Left ventricle myocardium inferior (tissue), 1 donor: ENCODE measurements around the gene TTF1. TPM values are rescaled to one million over a fixed set of nuclear protein-coding genes. Genes with fewer than 3 reads are reported as not detected.
A peak's percentile ranks its signal among the peaks of the same experiment; 100 is the strongest.

ENCODE experiments used
- DNase-seq: peaks from one replicate; pipeline ENCODE4 v3.0.0-alpha.2; 2020
- H3K27ac ChIP-seq: fragments of 200-600 bp; replicated peaks from 2 replicates; pipeline ENCODE4 v1.8.0; 2021
- H3K27me3 ChIP-seq: fragments of 200-600 bp; 2 replicates; pipeline ENCODE4 v1.8.0; 2021; ENCODE audit warnings: low read depth
- H3K36me3 ChIP-seq: fragments of 200-600 bp; 2 replicates; pipeline ENCODE4 v1.8.0; 2021
- H3K4me1 ChIP-seq: fragments of 200-600 bp; 2 replicates; pipeline ENCODE4 v1.8.0; 2021
- H3K4me3 ChIP-seq: fragments of 200-600 bp; 2 replicates; pipeline ENCODE4 v1.8.0; 2021; ENCODE audit warnings: mild to moderate bottlenecking, moderate library complexity
- H3K9me3 ChIP-seq: fragments of 200-600 bp; replicated peaks from 2 replicates; pipeline ENCODE4 v1.8.0; 2021
- CTCF ChIP-seq: fragments of 200-600 bp; IDR thresholded peaks from 2 replicates; pipeline ENCODE4 v1.8.0; 2021; ENCODE audit warnings: antibody characterized with exemption, mild to moderate bottlenecking, borderline replicate concordance
- intact Hi-C: fragments of 100-400 bp; cut with micrococcal nuclease; formaldehyde crosslinking; loops from one replicate; pipeline ENCODE4 v1.11.0; 2022
- long read RNA-seq: library from polyadenylated mRNA; unstranded; transcript quantifications from one replicate; pipeline ENCODE4 v2.0.0, GENCODE V29; 2021
- total RNA-seq: library from RNA; stranded (reverse); fragmentation: NEBNext Ultra II Directional; extraction: Animal tissue kit (Norgen Biotek cat#: 25700); gene quantifications from one replicate; pipeline ENCODE4 v1.2.1, GENCODE V29; 2021
- donor health status: DM: no; HTN: yes; CAD: no; lungs with severe emphysema.

TTF1 gene
- 16.2 TPM for total RNA-seq
- long read RNA-seq, transcript TTF1-201 (11 exons, 3,052 nt): major isoform, 12 of 19 reads
- long read RNA-seq, partial matches to known transcripts: 2 of 19 reads
- long read RNA-seq, other reads (novel, unspliced or antisense): 4 of 19 reads

GRCh38 chr9:132406554-132407122 is at the start of gene TTF1:
Gene TTF1, minus strand, starts transcription at chr9:132406840. Its CDS starts 4,019 bp downstream, at chr9:132402821.
- intact Hi-C loops: no loop called here
- Histone ChIP-seq H3K9me3 (no peaks in the 10 kb centered on the region), H3K4me3 (peak within 1 kb of the TSS; percentile 93), H3K27me3 (peaks cover 25% of the 10 kb centered on the region), H3K36me3 (peaks cover 16% of the 10 kb centered on the region), H3K4me1 (peaks cover 74% of the 10 kb centered on the region), H3K27ac (peak within 1 kb of the TSS; percentile 91)
- DNase-seq: peak; percentile 90
- TF ChIP-seq CTCF: no peak

- Histone ChIP-seq H3K4me1 (no peaks in the 10 kb centered on the region), H3K4me3 (no peak overlapping the region), H3K27ac (no peak overlapping the region), H3K9me3 (no peaks in the 10 kb centered on the region), H3K27me3 (peaks cover 5% of the 10 kb centered on the region), H3K36me3 (no peaks in the 10 kb centered on the region)
- intact Hi-C loops: no loop called here
- no peak for DNase-seq
- TF ChIP-seq CTCF: no peak
Measured at GRCh38 chr9:132456241-132456640, 49.6 kb upstream of the TTF1 start.

DNA sequence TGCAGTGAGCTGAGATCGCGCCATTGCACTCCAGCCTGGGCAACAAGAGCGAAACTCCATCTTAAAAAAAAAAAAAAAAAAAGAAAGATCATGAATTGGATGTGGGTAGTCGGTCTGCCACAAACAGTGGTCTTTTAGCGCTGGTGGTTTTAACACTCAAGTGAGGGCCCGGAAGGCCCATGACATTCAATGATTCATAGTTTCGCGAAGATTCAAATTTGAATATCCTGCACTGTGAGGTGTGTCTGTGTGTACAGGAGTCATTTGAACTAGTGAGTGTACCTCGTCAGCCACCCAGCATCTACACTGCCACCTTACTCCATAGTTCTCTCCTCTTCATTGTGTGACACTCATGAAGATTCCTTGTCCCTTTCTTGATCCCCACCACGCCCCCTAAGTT is 44.6 kb upstream of the TTF1 start:
- Histone ChIP-seq H3K4me3 (no peak overlapping the region), H3K9me3 (no peaks in the 10 kb centered on the region), H3K27ac (no peak overlapping the region), H3K36me3 (no peaks in the 10 kb centered on the region), H3K4me1 (no peaks in the 10 kb centered on the region), H3K27me3 (peaks cover 5% of the 10 kb centered on the region)
- no peak for TF ChIP-seq CTCF
- intact Hi-C loops: no loop called here
- DNase-seq: no peak

DNA sequence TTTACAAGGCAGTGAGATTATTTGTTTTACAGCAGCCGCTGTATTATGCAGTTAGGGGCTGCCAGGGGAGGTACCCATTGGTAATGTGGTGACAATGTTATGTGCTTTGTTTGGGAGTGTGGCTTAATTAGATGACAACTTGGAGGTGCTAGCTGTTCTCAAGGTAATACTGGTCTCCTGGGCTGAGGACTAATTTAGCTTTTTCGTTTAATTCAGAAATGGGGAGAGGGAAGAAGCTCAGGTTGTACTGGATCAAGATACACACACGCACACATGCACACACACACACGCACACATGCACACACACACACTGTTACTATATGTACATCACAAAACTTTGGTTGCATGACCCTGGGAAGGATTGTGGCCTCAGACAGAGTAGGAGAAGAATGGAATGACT is 41.3 kb upstream of the TTF1 start:
- no peaks in the 10 kb centered on the region for H3K9me3 ChIP-seq
- no peak for TF ChIP-seq CTCF
- H3K4me3 ChIP-seq: no peak overlapping the region
- DNase-seq: no peak
- H3K27me3 ChIP-seq: peaks cover 30% of the 10 kb centered on the region
- H3K36me3 ChIP-seq: no peaks in the 10 kb centered on the region
- intact Hi-C loops: no loop called here
- H3K4me1 ChIP-seq: no peaks in the 10 kb centered on the region
- no peak overlapping the region for H3K27ac ChIP-seq

GRCh38 chr9:132447346-132447745 is 40.7 kb upstream of the TTF1 start:
- peaks cover 32% of the 10 kb centered on the region for H3K27me3 ChIP-seq
- H3K4me3 ChIP-seq: no peak overlapping the region
- no peaks in the 10 kb centered on the region for H3K36me3 ChIP-seq
- TF ChIP-seq CTCF: no peak
- intact Hi-C loops: no loop called here
- no peaks in the 10 kb centered on the region for H3K9me3 ChIP-seq
- H3K27ac ChIP-seq: no peak overlapping the region
- no peak for DNase-seq
- no peaks in the 10 kb centered on the region for H3K4me1 ChIP-seq
